ENCODE results near the gene DOCK2. TPM values are rescaled to one million over a fixed set of nuclear protein-coding genes. Genes with fewer than 3 reads are reported as not detected.
A peak's percentile ranks its signal among the peaks of the same experiment; 100 is the strongest.

The DOCK2 gene
- total and polyA plus RNA-seq, 9 of the 15 experiments (the other 6 are each of a cell fraction or from before 2014, with no cell fraction given) = 4.5 to 42.6 (median 20.5) TPM

- TF ChIP-seq, protein P1, sequence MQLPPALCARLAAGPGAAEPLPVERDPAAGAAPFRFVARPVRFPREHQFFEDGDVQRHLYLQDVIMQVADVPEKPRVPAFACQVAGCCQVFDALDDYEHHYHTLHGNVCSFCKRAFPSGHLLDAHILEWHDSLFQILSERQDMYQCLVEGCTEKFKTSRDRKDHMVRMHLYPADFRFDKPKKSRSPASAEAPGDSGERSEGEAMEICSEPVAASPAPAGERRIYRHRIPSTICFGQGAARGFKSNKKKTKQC (CRISPR knock-in tag; IDR thresholded peaks at IDR 0.05) = no peak
- no peak for TF ChIP-seq KDM2B (CRISPR knock-in tag; IDR thresholded peaks at IDR 0.05)
- no peak for TF ChIP-seq ZNF79 (CRISPR knock-in tag; IDR thresholded peaks at IDR 0.05; ENCODE audit: low read depth)
- TF ChIP-seq, protein P2, sequence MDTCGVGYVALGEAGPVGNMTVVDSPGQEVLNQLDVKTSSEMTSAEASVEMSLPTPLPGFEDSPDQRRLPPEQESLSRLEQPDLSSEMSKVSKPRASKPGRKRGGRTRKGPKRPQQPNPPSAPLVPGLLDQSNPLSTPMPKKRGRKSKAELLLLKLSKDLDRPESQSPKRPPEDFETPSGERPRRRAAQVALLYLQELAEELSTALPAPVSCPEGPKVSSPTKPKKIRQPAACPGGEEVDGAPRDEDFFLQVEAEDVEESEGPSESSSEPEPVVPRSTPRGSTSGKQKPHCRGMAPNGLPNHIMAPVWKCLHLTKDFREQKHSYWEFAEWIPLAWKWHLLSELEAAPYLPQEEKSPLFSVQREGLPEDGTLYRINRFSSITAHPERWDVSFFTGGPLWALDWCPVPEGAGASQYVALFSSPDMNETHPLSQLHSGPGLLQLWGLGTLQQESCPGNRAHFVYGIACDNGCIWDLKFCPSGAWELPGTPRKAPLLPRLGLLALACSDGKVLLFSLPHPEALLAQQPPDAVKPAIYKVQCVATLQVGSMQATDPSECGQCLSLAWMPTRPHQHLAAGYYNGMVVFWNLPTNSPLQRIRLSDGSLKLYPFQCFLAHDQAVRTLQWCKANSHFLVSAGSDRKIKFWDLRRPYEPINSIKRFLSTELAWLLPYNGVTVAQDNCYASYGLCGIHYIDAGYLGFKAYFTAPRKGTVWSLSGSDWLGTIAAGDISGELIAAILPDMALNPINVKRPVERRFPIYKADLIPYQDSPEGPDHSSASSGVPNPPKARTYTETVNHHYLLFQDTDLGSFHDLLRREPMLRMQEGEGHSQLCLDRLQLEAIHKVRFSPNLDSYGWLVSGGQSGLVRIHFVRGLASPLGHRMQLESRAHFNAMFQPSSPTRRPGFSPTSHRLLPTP (IDR thresholded peaks at IDR 0.05; ENCODE audit: borderline replicate concordance, extremely low read depth, insufficient read length) = no peak
- peak; percentile 4 for TF ChIP-seq ZFP36 (IDR thresholded peaks at IDR 0.05; ENCODE audit: low read depth, low read length, partially characterized antibody)
- peak in 1 of 2 experiments; percentile 31; a peak in 1 of 3 replicates for TF ChIP-seq CBX3 (IDR thresholded peaks at IDR 0.05; ENCODE audit: borderline replicate concordance in 1 of 2, low read length in 2 of 2)
- TF ChIP-seq GATA2 (CRISPR knock-in tag; IDR thresholded peaks at IDR 0.05) = peak; percentile 69; the same call in 1 of the 2 replicates
- no peak for TF ChIP-seq MCM7 (IDR thresholded peaks at IDR 0.05)
- TF ChIP-seq RB1 (IDR thresholded peaks at IDR 0.05; ENCODE audit: low read depth) = no peak
- no peak for TF ChIP-seq ZNF24 (IDR thresholded peaks at IDR 0.05)
- TF ChIP-seq RFX5 (IDR thresholded peaks at IDR 0.05; ENCODE audit: low read depth, low read length) = no peak
- no peak for TF ChIP-seq ADNP (tag; IDR thresholded peaks at IDR 0.05)
- TF ChIP-seq TAF1 (IDR thresholded peaks at IDR 0.05; ENCODE audit: control insufficient read depth, extremely low read depth, insufficient read depth, low read length, severe bottlenecking) = no peak
- no peak for TF ChIP-seq NR2C2 (CRISPR knock-in tag; IDR thresholded peaks at IDR 0.05)
- no peak for TF ChIP-seq NR2C2 (tag; IDR thresholded peaks at IDR 0.05)
- TF ChIP-seq MAFF (IDR thresholded peaks at IDR 0.05; ENCODE audit: low read length) = no peak
- TF ChIP-seq ZNF12 (CRISPR knock-in tag; IDR thresholded peaks at IDR 0.05) = no peak
- TF ChIP-seq SMARCB1 (IDR thresholded peaks at IDR 0.05; ENCODE audit: insufficient read length, low read depth) = no peak
- no peak for TF ChIP-seq ZNF77 (CRISPR knock-in tag; IDR thresholded peaks at IDR 0.05)
- TF ChIP-seq DNMT1 (IDR thresholded peaks at IDR 0.05) = no peak
- no peak for TF ChIP-seq ARHGAP35 (IDR thresholded peaks at IDR 0.05; ENCODE audit: partially characterized antibody)
- no peak for TF ChIP-seq XRCC3 (IDR thresholded peaks at IDR 0.05)
- no peak for TF ChIP-seq NFYB (IDR thresholded peaks at IDR 0.05; ENCODE audit: extremely low read depth, insufficient read length)
- no peak for TF ChIP-seq SMARCC2 (IDR thresholded peaks at IDR 0.05; ENCODE audit: low read depth)
- no peak for TF ChIP-seq ZNF408 (CRISPR knock-in tag; IDR thresholded peaks at IDR 0.05; ENCODE audit: low read depth)
- TF ChIP-seq ZNF584 (CRISPR knock-in tag; IDR thresholded peaks at IDR 0.05; ENCODE audit: low read depth) = peak; percentile 64; the same call in 1 of the 2 replicates
Observed at GRCh38 chr5:169803077-169803981, 166.3 kb downstream of the DOCK2 start (continued).

Measured in K562 (cell line).